GM21576 (cell line): ENCODE results near the gene GBX2.

ENCODE experiments used
- ATAC-seq: cut with Tn5 transposase; IDR thresholded peaks from one replicate; pipeline ENCODE4 v1.9.1; 2021; ENCODE audit warnings: mild to moderate bottlenecking, moderate library complexity; ENCODE audit not compliant: unreplicated experiment

Gene GBX2

GRCh38 chr2:236169151-236169721 lies 1.1 kb upstream of the GBX2 start:
- ATAC-seq: no peak

DNA sequence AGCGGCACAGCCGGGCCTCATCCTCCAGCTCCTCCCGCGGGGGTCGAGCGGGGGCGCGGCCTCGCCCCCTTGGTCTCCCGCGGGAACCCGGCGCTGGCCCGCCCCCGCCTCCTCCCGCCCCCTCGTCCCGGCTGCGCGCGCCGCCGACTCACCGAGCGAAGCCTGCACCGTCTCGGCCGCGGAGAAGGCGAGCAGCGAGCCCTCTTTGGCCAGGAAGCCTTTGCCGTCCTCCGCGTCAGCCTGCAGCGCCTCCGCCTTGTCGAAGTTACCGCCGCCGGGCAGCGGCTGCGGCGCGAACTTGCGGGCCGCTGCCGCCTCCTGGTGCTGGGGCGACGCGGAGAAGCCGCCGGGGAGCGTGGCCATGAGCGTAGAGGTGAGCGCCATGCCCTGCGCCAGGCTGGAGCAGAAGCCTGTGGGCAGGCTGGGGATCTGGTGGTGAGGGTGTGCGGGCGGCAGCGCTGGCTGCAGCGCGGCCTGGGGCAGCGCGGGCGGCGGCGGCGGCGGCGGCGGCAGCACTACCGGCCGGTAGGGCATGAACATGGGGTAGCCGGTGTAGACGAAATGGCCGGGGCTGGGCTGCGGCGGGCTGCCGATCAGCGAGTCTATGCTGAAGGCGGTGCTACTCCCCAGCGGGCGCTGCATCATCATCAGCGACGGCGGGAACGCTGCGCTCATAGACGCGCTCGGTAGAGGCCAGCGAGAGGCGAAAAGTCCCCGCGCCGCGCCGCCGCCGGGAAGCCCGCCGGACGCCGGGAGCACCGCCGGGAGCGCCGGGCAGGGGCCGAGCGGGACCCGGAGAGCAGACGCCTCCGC lies 683 bp downstream of the GBX2 start:
- no peak for ATAC-seq

DNA sequence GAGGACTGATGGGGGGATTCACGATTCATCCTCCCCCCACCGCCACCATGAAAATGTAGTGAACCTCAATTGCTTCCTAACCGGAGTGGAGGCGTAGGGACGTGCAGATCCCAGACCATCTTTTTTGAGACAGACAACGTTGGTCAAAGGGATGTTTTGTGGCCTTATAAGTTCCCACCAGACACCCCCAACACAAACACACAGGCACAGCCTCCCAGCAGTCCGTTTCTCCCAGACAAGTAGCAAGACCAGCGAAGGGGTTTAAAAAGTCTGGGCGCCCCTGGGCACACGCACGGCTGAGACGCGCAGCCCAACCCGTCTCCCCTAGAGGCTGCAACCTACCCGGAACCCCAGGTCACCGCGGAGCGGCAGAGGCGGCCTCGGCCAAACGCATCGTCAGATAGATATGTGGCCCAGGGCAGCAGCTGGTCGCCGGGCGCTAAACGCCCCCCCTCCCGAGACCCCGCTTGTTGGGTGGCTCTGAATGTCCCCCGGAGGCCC lies 1.3 kb downstream of the GBX2 start:
- no peak for ATAC-seq

DNA sequence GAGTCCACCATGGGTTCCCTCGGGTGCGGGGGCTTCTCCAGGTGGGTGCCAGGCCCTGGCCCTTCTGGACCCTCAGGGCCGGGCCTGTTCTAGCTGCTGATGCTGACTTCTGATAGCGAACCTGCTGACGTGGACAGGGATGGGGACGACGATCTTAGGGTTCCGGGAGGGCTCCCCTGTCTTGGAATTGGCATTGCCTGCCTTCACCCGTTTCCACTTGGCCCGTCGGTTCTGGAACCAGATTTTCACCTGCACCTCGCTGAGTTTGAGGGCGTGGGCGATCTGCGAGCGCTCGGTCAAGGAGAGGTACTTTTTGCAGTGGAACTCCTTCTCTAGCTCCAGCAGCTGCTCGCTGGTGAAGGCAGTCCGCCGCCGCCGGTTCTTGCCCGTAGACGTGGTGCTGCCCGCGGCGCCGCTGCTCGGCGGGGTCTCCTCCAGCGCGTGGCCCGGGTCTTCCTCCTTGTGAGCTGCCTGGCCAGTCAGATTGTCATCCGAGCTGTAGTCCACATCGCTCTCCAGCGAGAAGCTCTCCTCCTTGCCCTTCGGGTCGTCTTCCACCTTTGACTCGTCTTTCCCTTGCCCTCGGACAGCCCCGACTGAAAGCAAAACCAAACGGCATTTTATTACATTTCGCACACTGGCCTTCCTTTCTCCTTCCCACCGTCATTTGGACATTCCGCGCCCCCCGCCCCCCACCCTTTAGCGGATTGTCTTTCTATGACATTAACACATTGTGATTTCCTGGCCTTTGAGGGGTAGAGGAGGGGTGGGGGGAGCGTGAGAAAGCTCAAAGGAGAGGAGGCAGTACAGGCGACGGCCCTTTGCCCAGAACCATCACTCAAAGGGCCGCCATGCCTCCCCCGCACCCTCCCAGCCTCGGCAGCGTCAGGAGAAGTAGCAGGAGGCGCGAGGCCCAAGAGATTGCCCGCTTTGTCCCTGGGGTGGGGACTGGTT lies 2.1 kb downstream of the GBX2 start:
- ATAC-seq: no peak

DNA sequence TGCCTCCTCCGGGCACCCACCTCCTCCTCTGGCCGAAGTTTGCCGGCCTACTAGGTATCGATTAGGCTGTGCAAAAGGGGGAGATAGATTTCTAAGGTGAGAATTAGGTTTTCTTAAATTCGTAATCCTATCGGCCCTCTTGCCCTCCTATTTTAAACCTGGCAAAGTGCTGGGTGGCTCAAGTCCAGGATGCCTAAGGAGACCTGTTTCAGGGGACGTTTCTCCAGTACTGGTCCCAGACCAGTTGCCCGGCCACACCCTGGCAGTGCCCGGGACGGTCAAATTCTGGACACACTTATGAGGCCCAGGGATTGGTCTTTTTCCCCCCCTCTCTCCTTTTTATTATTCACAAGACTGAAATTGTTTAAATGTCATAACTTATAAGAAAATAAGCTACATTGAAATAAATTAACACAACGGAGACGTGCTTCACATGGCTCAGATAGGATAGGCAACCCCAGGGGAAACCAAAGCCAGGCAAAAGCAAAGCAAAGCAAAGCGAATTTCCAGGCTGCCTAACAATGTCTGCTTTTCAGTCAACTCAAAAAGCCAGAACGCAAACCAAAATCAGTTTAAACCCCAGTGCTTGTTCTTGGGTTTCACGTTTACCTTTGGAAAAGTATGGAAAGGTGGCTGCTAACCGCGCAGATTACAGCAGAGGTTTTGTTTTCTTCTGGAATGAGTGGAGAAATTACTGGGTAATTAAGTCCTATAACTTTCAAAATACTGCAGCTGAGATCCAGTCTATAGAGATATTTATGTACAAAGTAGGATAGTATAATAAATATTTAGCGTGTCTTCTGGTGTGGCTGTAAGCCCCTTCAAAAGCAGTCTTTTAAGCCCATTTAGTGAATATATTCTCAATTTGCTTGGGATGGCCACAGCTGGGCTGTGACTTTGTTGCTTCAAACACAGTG lies 3.0 kb downstream of the GBX2 start:
- no peak for ATAC-seq

DNA sequence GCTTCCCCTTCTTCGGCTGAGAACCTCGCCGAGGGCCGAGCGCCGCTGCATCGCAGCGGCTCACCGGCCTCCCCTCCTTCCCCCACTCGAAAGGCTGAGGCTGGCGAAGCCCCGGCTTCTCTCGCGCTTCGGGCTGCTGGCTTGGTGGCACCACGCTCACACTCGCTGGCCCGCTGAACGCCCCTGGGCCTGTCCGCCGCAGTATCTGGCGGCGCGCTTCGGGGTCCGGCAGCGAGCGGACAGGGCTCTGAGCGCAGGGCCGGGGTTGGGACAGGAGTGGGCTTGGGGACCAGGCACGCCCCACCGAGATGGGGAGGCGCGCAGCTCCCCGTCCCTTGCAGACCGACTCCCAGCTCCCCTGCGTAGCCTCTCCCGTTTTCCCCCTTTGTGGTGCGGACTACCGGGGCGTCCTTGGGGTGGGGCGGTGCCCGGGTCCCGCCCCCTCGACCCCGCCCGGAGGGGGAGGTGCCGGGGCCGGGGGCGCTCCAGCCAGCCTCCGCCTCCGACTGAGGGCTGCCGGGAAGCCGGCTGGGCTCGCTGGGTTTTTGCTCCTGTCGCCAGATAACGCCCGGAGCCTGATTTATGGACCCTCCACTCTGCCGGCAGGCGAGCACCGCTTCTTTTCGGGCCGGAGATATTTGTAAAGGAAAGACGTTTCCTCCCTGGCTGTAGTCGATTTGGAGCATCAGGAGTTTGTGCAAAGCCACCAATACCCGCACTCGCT lies 3.8 kb downstream of the GBX2 start:
- no peak for ATAC-seq

- ATAC-seq: no peak
Observed at GRCh38 chr2:236163471-236164200, 4.5 kb downstream of the GBX2 start.

- no peak for ATAC-seq
Observed at GRCh38 chr2:236162882-236163470, 5.2 kb downstream of the GBX2 start.

- no peak for ATAC-seq
Observed at GRCh38 chr2:236162031-236162845, 5.9 kb downstream of the GBX2 start.

DNA sequence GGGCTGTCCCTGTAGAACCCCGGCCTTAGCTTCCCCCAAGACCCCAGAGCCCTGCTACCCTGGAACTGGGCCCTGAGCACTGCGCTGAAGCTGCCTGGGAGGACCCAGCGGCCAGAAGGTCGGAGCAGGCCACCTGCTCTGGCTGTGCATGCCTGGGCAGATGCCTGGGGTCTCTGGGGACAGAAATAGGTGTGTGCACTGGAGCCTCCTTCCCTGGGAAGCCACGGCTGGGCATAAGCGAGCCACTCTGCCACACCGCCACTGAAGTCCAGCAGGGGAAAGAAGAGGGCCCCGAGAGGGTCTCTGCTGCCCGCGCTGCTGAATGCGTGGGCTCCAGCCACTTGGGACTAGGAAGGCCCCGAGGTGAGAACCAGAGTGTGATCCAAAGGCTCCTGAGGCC lies 6.7 kb downstream of the GBX2 start:
- no peak for ATAC-seq

DNA sequence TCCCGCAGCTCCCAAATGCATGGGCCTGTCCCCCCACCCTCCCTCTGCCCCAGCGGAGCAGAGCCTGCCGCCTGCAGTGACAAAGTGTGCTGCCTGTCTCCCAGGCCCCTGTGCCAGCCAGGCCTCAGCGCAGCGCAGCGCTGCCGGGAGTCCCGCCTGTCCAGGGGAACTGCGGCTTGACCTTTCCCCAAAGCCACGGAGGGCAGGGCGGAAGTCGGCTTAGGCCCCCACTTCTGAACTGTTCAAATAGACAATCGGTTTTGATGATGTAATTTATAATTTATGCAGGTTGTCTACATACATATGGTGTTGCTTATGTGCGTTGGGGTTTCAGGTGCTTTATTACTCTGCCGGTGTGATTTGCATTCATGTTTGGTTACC lies 7.1 kb downstream of the GBX2 start:
- no peak for ATAC-seq

GRCh38 chr2:236160366-236161081 lies 7.7 kb downstream of the GBX2 start:
- no peak for ATAC-seq

- no peak for ATAC-seq
Observed at GRCh38 chr2:236159778-236160170, 8.4 kb downstream of the GBX2 start.

- ATAC-seq: no peak
Observed at GRCh38 chr2:236158969-236159777, 9.0 kb downstream of the GBX2 start.

DNA sequence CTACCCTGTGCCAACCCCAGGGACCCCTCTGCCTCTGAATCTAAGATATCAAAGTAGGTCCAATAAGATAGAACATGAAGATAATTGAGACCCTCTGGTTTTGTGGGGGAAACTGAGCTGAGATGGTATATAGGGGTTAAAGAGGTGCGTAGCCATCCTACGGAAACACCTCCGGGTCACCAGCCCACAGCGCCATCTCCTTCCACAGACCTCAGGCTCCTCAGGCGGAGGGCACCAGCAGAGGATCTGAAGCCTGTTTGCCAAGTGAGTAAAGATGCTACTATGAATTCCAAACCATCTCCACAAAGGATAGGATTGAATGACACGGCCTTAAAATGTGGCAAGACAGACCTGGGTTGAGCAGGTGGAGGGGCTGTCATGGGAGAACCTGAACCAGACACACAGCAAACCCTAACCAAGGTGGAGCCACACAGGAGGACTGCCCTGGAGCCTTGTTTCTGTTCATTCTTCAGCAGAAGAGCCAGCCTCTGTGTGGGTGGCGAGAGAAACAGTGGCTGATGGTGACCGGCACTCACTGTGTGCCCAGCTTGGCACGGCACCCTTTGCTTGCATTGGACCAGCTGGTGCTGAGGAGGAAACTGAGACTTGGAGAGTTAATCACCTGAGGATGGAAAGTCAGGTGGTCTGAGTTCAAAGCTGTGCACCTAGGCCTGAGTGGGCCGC lies 10.2 kb downstream of the GBX2 start:
- ATAC-seq: no peak

DNA sequence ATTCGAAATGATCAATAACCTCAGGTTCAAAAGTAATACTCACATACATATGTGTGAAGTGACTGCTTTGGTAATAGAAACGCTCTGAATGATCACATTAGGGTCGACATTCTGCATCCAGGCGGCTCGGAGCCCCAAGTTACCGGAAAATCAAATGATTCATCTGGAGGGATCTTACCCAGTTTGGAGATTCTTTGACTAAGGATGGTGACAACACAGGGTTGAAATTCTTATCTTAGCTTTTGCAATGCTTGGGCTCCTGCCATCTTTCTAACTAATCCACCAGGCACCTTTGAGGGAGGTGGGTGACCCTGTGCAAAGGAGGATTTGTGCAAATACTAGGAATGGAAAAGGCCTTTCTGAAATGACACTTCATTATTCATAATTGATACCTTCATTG lies 10.8 kb downstream of the GBX2 start:
- ATAC-seq: no peak
